Measurements from ENCODE around the gene ADORA1.

The ADORA1 gene

GRCh38 chr1:203173011-203173555 lies 45.6 kb downstream of the ADORA1 start:
- no peak for DNase-seq (ENCODE audit: low read depth, low spot score)

- no peak for DNase-seq (ENCODE audit: low read depth, low spot score)
Measured at GRCh38 chr1:203173566-203173965, 46.0 kb downstream of the ADORA1 start.

DNA sequence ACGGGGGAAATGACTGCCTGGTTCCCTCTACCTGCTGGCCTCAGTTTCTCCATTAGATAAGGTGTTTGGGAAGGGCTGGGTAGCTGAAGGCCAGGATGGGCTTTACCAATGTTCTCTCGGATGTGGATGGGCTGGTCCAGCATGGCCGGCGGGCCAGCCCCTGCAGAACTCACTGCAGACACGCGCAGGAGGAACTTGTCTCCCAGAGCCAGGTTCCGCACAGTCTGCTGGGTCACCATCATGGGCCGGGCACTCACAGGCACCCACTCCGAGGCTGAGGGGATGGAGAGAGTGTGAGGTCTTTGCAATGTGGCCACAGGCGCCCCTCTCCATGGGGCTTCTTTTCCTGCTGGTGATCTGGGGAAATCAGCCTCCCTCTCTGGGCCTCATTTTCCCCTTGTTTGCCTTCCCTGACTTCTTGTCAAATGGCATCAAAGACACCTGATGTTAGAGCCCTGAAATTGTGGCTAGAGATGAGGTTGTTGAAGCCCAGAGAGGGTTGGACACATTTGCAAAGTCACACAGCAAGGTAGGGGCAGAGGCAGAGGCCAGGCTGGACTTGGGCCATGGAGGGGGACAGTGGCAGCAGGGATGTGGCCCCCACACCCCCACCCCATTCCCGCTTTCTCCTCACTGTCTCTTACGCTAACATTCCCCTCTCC lies 46.9 kb downstream of the ADORA1 start:
- DNase-seq (ENCODE audit: low read depth, low spot score) = no peak

- no peak for DNase-seq (ENCODE audit: low read depth, low spot score)
Measured at GRCh38 chr1:203175237-203175826, 47.8 kb downstream of the ADORA1 start, which contains the start of gene MYBPH. TSS of gene MYBPH (minus strand) at chr1:203175826. CDS start at chr1:203175755, 71 bp downstream.

GRCh38 chr1:203175827-203176241 lies 48.3 kb downstream of the ADORA1 start:
- DNase-seq (ENCODE audit: low read depth, low spot score) = no peak

GRCh38 chr1:203176273-203177035 lies 48.9 kb downstream of the ADORA1 start:
- DNase-seq (ENCODE audit: low read depth, low spot score) = no peak

DNA sequence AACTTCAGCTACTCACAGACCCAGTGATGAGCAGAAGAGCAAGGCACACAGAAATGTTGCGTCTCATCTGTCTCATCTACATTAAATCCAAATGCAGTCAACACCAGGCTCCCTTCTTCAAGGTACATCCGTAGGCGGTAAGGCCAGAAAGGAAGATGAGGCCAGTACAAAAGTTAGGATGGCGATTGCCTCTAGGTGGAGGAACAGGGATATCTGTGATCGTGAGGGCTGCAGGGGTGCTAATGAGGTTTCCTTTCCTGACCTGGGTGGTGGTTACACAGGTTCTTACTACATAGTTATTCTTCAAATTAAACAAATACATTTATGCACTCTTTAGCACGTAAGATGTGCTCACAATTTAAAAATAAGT lies 49.5 kb downstream of the ADORA1 start:
- no peak for DNase-seq (ENCODE audit: low read depth, low spot score)

DNA sequence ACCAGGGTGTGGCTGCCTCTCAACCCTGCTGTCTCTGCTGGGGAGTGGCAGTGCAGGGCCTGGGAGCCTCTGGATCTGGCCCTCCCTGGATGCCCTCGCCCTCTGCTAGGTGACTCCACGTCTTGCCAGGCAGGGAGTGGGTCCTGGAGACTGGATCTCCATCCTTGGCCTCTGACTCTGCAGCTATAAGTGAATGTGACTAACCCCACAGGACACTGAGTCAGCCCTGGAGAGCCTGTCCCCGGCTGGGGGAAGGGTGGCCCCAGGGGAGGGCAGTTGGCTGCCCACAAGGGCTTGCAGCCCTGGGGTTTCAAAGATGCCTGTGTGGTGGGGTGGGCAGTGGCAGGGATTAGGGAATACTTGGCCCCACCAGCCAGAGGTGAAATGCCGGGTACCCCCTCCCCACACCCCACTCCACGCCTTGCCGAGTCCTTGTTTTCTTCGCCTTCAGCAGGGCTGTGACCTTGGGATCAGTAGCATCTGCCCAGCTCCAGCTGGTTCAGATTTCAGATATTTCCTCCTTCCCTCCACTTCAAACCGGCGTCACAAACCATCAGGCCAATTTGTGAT lies 50.0 kb downstream of the ADORA1 start:
- DNase-seq (ENCODE audit: low read depth, low spot score) = no peak

DNA sequence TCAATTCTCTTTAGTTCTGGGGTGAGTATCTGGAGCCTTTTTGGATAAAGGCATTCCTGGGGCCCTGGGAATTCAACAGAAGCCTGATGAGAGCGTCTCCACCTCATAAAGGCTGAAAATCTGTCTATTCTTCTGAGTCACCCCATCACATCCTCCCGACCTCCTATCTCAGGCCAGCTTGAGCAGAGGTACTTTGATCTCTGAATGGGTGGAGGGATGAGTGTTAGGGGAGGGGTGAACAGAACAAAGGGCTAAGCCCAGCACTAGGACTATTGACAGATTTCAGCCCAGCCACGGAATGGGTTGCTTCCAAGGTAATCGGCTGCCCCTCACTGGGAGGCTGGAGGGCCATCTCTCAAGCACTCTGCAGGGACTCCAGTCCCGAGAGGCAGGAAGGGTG lies 50.6 kb downstream of the ADORA1 start:
- DNase-seq (ENCODE audit: low read depth, low spot score) = no peak

DNA sequence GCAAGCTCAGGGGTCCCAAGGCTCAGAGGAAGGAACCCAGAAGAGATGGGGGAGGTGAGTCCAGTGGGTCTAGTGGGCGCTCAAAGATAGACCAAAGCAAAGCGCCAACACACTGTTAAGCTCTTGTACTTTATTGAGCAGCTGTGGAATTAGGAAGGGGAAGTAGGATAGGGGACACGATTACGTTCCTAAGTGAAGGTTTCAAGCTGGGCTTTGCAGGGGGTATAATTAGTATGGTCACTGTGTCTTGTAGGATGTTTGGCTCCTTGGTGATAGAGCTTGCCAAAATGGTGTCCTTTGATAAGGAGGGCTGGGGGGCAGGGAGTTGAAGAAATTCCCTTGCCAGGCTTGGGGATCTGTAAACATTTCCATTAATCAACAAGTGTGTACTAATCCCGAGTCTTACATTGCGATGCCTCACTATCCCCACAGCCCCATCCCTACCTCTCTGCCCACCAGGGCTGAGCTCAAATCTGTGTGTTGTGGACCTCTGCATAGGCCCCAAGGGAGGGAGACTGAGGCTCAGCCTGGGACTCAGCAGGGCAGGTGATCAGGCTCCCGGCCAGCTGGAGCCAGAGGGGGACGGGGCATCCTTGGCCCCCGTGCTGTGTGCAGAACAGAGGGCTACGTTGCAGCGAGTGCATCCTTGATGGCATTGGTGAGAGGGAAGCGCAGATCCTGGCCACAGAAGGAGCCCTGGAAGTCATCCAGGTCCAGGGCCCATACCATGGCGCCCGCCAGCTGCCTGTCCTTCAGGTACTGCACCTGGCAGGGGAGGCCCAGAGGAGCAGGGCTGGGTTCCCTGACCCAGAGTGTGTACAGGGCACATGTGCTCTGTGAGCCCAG lies 51.5 kb downstream of the ADORA1 start:
- no peak for DNase-seq (ENCODE audit: low read depth, low spot score)

DNA sequence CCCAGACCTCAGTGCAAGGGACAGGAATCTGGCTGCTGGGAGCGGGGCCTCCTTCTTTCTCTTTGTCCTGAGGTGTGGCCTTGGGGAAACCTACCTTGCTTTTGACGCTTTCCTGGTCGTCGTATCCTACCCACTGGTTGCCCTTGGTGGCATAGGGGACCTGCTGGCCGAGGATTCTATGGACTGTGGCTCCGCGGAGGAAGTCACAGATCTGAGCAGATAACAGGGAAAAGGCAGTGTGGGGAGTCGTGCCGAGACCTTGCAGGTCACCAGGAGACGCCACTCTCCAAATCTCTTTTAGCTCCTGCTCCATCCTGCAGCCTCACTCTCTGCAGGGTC lies 52.1 kb downstream of the ADORA1 start:
- no peak for DNase-seq (ENCODE audit: low read depth, low spot score)

- DNase-seq (ENCODE audit: low read depth, low spot score) = no peak
Measured at GRCh38 chr1:203180611-203181330, 53.2 kb downstream of the ADORA1 start.

DNA sequence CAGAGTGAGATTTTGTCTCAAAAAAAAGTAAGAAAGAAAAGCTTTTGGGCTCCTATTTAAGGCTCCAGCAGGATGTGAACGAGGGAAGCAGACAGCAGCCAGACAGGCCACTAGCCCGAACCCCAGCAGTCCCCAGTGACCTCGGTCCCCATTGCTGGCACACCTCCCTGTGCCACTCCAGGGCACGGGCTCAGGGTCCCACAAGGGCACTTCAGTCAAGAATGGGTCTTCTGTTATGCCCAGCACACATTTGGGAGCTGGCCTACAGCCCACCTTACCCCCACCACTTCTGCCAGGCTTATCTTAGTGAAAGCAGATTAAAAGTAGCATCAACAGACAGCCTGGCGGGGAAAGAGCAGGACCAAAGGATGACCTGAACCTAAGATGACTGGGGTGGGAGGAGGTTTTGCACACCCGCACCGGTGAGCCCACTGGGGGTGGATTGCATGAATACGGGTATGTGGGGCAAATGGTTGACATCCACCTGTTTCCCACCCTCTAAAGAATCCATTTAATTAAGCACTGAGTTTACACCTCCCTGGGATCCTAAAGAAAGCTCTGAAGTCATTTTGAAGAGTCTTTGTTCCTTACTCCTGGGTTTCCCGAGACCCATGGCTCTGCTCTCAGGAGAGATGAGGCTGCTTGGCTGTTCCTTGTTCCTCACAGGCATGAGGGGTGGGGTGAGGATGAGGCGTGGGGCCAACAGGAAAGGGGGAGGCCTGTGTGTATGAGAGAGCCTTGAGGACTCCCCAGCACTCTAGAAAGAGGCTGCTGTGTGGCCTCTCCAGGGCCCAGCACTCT lies 54.3 kb downstream of the ADORA1 start:
- DNase-seq (ENCODE audit: low read depth, low spot score) = no peak

DNA sequence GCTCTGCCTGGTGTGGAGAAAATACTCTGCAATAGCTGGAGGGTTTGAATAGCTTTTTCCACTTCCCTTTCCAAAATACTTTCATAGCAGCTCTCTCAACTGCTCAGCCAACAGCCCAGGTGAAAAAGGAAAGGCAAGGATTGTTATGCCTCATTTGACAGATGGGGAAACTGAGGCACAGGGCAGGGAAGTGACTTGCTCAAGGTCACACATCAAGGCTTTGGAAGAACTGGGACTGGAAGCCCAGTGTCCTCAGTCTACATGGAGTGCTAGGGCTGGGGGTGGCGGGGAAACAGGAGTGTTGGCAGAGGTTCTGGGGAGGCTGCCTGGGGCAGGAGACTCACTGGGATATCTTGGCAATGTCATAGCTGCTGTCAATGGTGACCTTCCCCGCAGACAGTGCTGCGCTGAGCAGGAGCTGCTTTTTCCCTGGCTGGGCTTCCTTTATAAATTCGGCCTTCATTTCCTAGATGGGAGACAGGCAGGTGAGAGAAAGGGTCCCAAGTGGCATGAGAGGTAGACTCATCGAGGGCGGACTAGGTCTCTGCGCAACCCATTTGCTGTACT lies 54.9 kb downstream of the ADORA1 start:
- DNase-seq (ENCODE audit: low read depth, low spot score) = no peak

GRCh38 chr1:203183828-203184227 lies 56.3 kb downstream of the ADORA1 start:
- no peak for DNase-seq (ENCODE audit: low read depth, low spot score)

- DNase-seq (ENCODE audit: low read depth, low spot score) = no peak
Measured at GRCh38 chr1:203184467-203184866, 56.9 kb downstream of the ADORA1 start.

- no peak for DNase-seq (ENCODE audit: low read depth, low spot score)
Measured at GRCh38 chr1:203185061-203185461, 57.5 kb downstream of the ADORA1 start.

- no peak for DNase-seq (ENCODE audit: low read depth, low spot score)
Measured at GRCh38 chr1:203185585-203185984, 58.1 kb downstream of the ADORA1 start.

GRCh38 chr1:203186091-203186445 lies 58.5 kb downstream of the ADORA1 start:
- DNase-seq (ENCODE audit: low read depth, low spot score) = no peak
